Measurements from ENCODE around the gene SCN3B.

DNA sequence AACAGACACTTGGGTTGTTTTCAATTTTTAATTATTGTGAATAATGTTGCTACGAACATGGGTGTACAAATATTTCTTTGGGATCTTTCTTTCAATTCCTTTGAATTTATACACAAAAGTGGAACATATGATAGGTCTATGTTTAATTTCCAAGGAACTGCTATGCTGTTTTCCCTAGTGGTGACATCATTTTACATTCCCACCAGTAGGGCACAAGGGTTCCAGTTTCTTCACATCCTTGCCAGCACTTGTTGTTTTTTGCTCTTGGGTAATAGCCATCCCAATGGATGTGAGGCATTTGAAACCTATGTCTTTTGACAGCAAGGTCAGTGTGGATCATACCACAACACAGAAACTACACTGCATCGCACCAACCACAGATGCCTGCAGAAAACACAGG lies 41.8 kb upstream of the SCN3B start:
- no peak for TF ChIP-seq SIN3A (IDR thresholded peaks at IDR 0.05; ENCODE audit: borderline replicate concordance, insufficient read depth, low read length)
- TF ChIP-seq, protein P1, sequence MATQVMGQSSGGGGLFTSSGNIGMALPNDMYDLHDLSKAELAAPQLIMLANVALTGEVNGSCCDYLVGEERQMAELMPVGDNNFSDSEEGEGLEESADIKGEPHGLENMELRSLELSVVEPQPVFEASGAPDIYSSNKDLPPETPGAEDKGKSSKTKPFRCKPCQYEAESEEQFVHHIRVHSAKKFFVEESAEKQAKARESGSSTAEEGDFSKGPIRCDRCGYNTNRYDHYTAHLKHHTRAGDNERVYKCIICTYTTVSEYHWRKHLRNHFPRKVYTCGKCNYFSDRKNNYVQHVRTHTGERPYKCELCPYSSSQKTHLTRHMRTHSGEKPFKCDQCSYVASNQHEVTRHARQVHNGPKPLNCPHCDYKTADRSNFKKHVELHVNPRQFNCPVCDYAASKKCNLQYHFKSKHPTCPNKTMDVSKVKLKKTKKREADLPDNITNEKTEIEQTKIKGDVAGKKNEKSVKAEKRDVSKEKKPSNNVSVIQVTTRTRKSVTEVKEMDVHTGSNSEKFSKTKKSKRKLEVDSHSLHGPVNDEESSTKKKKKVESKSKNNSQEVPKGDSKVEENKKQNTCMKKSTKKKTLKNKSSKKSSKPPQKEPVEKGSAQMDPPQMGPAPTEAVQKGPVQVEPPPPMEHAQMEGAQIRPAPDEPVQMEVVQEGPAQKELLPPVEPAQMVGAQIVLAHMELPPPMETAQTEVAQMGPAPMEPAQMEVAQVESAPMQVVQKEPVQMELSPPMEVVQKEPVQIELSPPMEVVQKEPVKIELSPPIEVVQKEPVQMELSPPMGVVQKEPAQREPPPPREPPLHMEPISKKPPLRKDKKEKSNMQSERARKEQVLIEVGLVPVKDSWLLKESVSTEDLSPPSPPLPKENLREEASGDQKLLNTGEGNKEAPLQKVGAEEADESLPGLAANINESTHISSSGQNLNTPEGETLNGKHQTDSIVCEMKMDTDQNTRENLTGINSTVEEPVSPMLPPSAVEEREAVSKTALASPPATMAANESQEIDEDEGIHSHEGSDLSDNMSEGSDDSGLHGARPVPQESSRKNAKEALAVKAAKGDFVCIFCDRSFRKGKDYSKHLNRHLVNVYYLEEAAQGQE (IDR thresholded peaks at IDR 0.05; ENCODE audit: insufficient read depth in 1 of 2, low read depth in 2 of 2, low read length in 2 of 2) = no peak
- TF ChIP-seq POLR2AphosphoS5 (IDR thresholded peaks at IDR 0.05; ENCODE audit: low read depth, low read length) = no peak
- no peak for TF ChIP-seq TAF1 (IDR thresholded peaks at IDR 0.05; ENCODE audit: borderline replicate concordance, insufficient read depth, low read length)
